HepG2 (cell line): ENCODE results near the gene CMTM5. TPM values are rescaled to one million over a fixed set of nuclear protein-coding genes. Genes with fewer than 3 reads are reported as not detected.

Source experiments
- EHMT2 ChIP-seq: fragments of 200-600 bp; sonication (generic); IDR thresholded peaks from 2 replicates; pipeline ENCODE4 v1.7.0; 2017; ENCODE audit warnings: antibody characterized with exemption, low read depth, low read length, borderline replicate concordance
- FOXK1 ChIP-seq: sonication (generic); formaldehyde crosslinking; IDR thresholded peaks from 2 replicates; pipeline ENCODE4 v1.4.0; 2020; ENCODE audit warnings: low read depth, missing genetic modification reagents, borderline replicate concordance
- HNRNPH1 ChIP-seq: fragments of 200-400 bp; formaldehyde crosslinking; optimal IDR thresholded peaks from 2 replicates; pipeline ENCODE3; 2017; ENCODE audit warnings: mild to moderate bottlenecking, low read depth, low read length
- KLF11 ChIP-seq: IDR thresholded peaks from 2 replicates; pipeline ENCODE4 v1.6.1; 2016; ENCODE audit warnings: missing compliant biosample characterization
- MAFG ChIP-seq: sonication (generic); formaldehyde crosslinking; IDR thresholded peaks from 2 replicates; pipeline ENCODE4 v1.5.1; 2020; ENCODE audit warnings: mild to moderate bottlenecking, missing genetic modification reagents
- MEIS1 ChIP-seq: sonication (generic); formaldehyde crosslinking; IDR thresholded peaks from 2 replicates; pipeline ENCODE4 v1.9.0; 2021; ENCODE audit warnings: mild to moderate bottlenecking, missing genetic modification reagents, moderate library complexity, borderline replicate concordance
- RCOR2 ChIP-seq: IDR thresholded peaks from 2 replicates; pipeline ENCODE4 v1.6.1; 2016; ENCODE audit warnings: missing biosample characterization, missing genetic modification reagents
- RFX1 ChIP-seq: fragments of 450-650 bp; IDR thresholded peaks from 2 replicates; pipeline ENCODE4 v1.6.1; 2017
- SETDB1 ChIP-seq: sonication (generic); formaldehyde crosslinking; IDR thresholded peaks from 2 replicates; pipeline ENCODE4 v1.5.1; 2020; ENCODE audit warnings: missing genetic modification reagents, mild to moderate bottlenecking, borderline replicate concordance
- SP5 ChIP-seq: IDR thresholded peaks from 2 replicates; pipeline ENCODE4 v1.6.1; 2016; ENCODE audit warnings: low read depth, borderline replicate concordance
- TCF12 ChIP-seq, 2 experiments: fragments of 450-650 bp in 1 of 2; sonication (generic) in 1 of 2; formaldehyde crosslinking in 1 of 2; IDR thresholded peaks; 2 replicates each; pipeline versions ENCODE4 v1.6.1 to v1.8.0; 2017 to 2022; ENCODE audit warnings: antibody characterized with exemption in 1 of 2, mild to moderate bottlenecking in 1 of 2, missing genetic modification reagents in 1 of 2, moderate library complexity in 1 of 2
- ZBTB20 ChIP-seq: sonication (generic); formaldehyde crosslinking; IDR thresholded peaks from 2 replicates; pipeline ENCODE4 v1.8.1; 2023; ENCODE audit warnings: missing genetic modification reagents, low read depth, mild to moderate bottlenecking, borderline replicate concordance
- ZNF205 ChIP-seq: IDR thresholded peaks from 2 replicates; pipeline ENCODE4 v1.6.1; 2018; ENCODE audit warnings: missing biosample characterization, missing genetic modification reagents
- ZNF558 ChIP-seq: sonication (generic); formaldehyde crosslinking; IDR thresholded peaks from 2 replicates; pipeline ENCODE4 v1.9.0; 2022; ENCODE audit warnings: mild to moderate bottlenecking, missing genetic modification reagents, borderline replicate concordance
- ZNF614 ChIP-seq: IDR thresholded peaks from 2 replicates; pipeline ENCODE4 v1.6.1; 2018; ENCODE audit warnings: missing biosample characterization, missing genetic modification reagents, inconsistent platforms, borderline replicate concordance
- ZNF660 ChIP-seq: sonication (generic); formaldehyde crosslinking; IDR thresholded peaks from 2 replicates; pipeline ENCODE4 v1.5.1; 2020; ENCODE audit warnings: mild to moderate bottlenecking, low read depth, missing genetic modification reagents, borderline replicate concordance
- polyA plus RNA-seq, 8 experiments: library from polyadenylated mRNA; depleted of rRNA in 3 of 8; stranded (reverse) in 7 of 8; unstranded in 1 of 8; fragments of >200 nt; fragmentation: Illumina TruSeq in 4 of 8; extraction: Trizol in 4 of 8; gene quantifications; 2 replicates each; pipeline versions ENCODE4 v1.2.1 to v1.2.3, GENCODE V29; 2011 to 2016; ENCODE audit warnings: low read depth in 4 of 8, missing spikeins in 1 of 8, mixed read lengths in 1 of 8; ENCODE audit not compliant: insufficient read depth in 1 of 8
- total RNA-seq, 5 experiments: library from RNA; depleted of rRNA; stranded (reverse); fragments of >200 nt; fragmentation: Illumina TruSeq; extraction: Trizol; gene quantifications; 2 replicates each; pipeline ENCODE4 v1.2.3, GENCODE V29; 2016; ENCODE audit warnings: low read depth in 1 of 5
- TF ChIP-seq, protein P1 (sequence below): sonication (generic); formaldehyde crosslinking; IDR thresholded peaks from 2 replicates; pipeline ENCODE4 v1.8.0; 2022; ENCODE audit warnings: mild to moderate bottlenecking, missing genetic modification reagents, borderline replicate concordance
- TF ChIP-seq, protein P2 (sequence below): sonication (generic); formaldehyde crosslinking; IDR thresholded peaks from 2 replicates; pipeline ENCODE4 v1.4.0; 2020; ENCODE audit warnings: missing genetic modification reagents, borderline replicate concordance
- TF ChIP-seq, protein P3 (sequence below): IDR thresholded peaks from 2 replicates; pipeline ENCODE4 v1.6.1; 2016
- TF ChIP-seq, protein P4 (sequence below): sonication (generic); formaldehyde crosslinking; IDR thresholded peaks from 2 replicates; pipeline ENCODE4 v1.4.0; 2020; ENCODE audit warnings: missing genetic modification reagents, borderline replicate concordance

CMTM5 gene
- total and polyA plus RNA-seq, 2 of the 13 experiments (the other 11 are each of a cell fraction or from before 2014, with no cell fraction given): not detected

DNA sequence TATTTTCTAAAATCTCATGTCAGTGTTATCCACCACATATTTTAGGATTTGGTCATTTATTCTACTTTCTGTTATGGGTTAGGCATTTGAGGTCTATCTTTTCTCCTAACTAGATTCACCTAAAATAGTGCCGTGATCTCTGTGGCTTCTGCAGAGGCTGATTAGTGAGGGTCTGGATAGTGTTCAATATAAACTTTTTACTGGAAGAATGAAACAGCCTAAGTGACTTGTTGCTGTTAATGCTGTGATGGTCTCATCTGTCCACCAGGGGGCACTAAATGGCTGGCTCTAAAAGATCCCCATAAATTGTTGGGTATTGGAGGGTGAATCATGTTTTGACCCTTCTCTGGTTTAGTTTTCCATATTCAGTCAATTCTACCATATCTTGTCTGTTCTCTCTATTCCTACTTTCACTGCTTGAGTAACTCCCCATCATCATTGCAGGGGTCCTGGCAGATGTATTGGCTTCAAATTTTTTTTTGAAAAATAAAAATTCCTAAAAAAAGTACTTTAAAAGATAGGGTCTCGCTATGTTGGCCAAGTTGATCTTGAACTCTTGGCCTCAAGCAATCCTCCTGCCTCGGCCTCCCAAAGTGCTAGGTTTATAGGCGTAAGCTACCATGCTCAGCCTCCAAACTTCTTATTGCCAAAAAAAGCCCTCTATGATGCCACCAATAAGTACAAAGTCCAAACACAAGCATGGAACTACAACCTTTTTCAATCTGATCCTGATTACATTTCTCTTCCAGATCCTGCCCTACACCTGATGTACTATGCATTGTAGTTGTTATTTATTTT, 48.7 kb upstream of the CMTM5 start (continued):
- TF ChIP-seq FOXK1 (CRISPR knock-in tag): peak; percentile 49; the same call in 1 of the 2 replicates
- TF ChIP-seq, protein P1, sequence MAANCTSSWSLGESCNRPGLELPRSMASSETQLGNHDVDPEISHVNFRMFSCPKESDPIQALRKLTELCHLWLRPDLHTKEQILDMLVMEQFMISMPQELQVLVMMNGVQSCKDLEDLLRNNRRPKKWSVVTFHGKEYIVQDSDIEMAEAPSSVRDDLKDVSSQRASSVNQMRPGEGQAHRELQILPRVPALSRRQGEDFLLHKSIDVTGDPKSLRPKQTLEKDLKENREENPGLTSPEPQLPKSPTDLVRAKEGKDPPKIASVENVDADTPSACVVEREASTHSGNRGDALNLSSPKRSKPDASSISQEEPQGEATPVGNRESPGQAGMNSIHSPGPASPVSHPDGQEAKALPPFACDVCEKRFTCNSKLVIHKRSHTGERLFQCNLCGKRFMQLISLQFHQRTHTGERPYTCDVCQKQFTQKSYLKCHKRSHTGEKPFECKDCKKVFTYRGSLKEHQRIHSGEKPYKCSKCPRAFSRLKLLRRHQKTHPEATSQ: peak; percentile 75; the same call in 1 of the 2 replicates
- TF ChIP-seq, protein P2, sequence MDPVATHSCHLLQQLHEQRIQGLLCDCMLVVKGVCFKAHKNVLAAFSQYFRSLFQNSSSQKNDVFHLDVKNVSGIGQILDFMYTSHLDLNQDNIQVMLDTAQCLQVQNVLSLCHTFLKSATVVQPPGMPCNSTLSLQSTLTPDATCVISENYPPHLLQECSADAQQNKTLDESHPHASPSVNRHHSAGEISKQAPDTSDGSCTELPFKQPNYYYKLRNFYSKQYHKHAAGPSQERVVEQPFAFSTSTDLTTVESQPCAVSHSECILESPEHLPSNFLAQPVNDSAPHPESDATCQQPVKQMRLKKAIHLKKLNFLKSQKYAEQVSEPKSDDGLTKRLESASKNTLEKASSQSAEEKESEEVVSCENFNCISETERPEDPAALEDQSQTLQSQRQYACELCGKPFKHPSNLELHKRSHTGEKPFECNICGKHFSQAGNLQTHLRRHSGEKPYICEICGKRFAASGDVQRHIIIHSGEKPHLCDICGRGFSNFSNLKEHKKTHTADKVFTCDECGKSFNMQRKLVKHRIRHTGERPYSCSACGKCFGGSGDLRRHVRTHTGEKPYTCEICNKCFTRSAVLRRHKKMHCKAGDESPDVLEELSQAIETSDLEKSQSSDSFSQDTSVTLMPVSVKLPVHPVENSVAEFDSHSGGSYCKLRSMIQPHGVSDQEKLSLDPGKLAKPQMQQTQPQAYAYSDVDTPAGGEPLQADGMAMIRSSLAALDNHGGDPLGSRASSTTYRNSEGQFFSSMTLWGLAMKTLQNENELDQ (CRISPR knock-in tag): peak; percentile 41; the same call in 1 of the 2 replicates
- no peak for TF ChIP-seq RCOR2 (CRISPR knock-in tag)
- TF ChIP-seq SETDB1 (CRISPR knock-in tag): peak; percentile 70; the same call in 1 of the 2 replicates
- TF ChIP-seq ZNF614 (CRISPR knock-in tag): peak; percentile 31; the same call in 1 of the 2 replicates
- TF ChIP-seq MAFG (CRISPR knock-in tag): no peak
- TF ChIP-seq, protein P3, sequence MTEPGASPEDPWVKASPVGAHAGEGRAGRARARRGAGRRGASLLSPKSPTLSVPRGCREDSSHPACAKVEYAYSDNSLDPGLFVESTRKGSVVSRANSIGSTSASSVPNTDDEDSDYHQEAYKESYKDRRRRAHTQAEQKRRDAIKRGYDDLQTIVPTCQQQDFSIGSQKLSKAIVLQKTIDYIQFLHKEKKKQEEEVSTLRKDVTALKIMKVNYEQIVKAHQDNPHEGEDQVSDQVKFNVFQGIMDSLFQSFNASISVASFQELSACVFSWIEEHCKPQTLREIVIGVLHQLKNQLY (CRISPR knock-in tag): no peak
- peak; percentile 52; the same call in 1 of the 2 replicates for TF ChIP-seq SP5 (CRISPR knock-in tag)
- TF ChIP-seq RFX1: no peak
- TF ChIP-seq HNRNPH1: no peak
- TF ChIP-seq ZNF558 (CRISPR knock-in tag): no peak
- TF ChIP-seq ZNF205 (CRISPR knock-in tag): peak; percentile 19; the same call in 1 of the 2 replicates
- 0 out of 2 replicates have a peak, but pooled peaks have one; percentile 45 for TF ChIP-seq EHMT2
- TF ChIP-seq, protein P4, sequence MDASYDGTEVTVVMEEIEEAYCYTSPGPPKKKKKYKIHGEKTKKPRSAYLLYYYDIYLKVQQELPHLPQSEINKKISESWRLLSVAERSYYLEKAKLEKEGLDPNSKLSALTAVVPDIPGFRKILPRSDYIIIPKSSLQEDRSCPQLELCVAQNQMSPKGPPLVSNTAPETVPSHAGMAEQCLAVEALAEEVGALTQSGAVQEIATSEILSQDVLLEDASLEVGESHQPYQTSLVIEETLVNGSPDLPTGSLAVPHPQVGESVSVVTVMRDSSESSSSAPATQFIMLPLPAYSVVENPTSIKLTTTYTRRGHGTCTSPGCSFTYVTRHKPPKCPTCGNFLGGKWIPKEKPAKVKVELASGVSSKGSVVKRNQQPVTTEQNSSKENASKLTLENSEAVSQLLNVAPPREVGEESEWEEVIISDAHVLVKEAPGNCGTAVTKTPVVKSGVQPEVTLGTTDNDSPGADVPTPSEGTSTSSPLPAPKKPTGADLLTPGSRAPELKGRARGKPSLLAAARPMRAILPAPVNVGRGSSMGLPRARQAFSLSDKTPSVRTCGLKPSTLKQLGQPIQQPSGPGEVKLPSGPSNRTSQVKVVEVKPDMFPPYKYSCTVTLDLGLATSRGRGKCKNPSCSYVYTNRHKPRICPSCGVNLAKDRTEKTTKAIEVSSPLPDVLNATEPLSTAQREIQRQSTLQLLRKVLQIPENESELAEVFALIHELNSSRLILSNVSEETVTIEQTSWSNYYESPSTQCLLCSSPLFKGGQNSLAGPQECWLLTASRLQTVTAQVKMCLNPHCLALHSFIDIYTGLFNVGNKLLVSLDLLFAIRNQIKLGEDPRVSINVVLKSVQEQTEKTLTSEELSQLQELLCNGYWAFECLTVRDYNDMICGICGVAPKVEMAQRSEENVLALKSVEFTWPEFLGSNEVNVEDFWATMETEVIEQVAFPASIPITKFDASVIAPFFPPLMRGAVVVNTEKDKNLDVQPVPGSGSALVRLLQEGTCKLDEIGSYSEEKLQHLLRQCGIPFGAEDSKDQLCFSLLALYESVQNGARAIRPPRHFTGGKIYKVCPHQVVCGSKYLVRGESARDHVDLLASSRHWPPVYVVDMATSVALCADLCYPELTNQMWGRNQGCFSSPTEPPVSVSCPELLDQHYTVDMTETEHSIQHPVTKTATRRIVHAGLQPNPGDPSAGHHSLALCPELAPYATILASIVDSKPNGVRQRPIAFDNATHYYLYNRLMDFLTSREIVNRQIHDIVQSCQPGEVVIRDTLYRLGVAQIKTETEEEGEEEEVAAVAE (CRISPR knock-in tag): no peak
- no peak for TF ChIP-seq ZBTB20 (CRISPR knock-in tag)
- TF ChIP-seq MEIS1 (CRISPR knock-in tag): no peak
- TF ChIP-seq ZNF660 (CRISPR knock-in tag): no peak
- TF ChIP-seq TCF12 (IDR thresholded peaks at IDR 0.05): no peak
- TF ChIP-seq TCF12 (CRISPR knock-in tag; IDR thresholded peaks at IDR 0.05): no peak
- TF ChIP-seq KLF11 (CRISPR knock-in tag): no peak
